ENCODE data around the gene HPF1.

- TF ChIP-seq YY1 (IDR thresholded peaks at IDR 0.05; ENCODE audit: low read depth) = no peak
- no peak for TF ChIP-seq CTCF (IDR thresholded peaks at IDR 0.05)
- no peak for TF ChIP-seq SIN3A (IDR thresholded peaks at IDR 0.05; ENCODE audit: borderline replicate concordance, low read depth, low read length)
- no peak for TF ChIP-seq RCOR1 (IDR thresholded peaks at IDR 0.05; ENCODE audit: low read length)
- no peak for TF ChIP-seq RAD21 (IDR thresholded peaks at IDR 0.05; ENCODE audit: low read length)
- no peak for TF ChIP-seq REST (IDR thresholded peaks at IDR 0.05; ENCODE audit: low read depth, low read length)
- no peak for TF ChIP-seq POLR2AphosphoS5 (IDR thresholded peaks at IDR 0.05; ENCODE audit: low read depth, low read length)
Measured at GRCh38 chr4:169716677-169717076, 41.1 kb downstream of the HPF1 start.

Data from SK-N-SH (cell line).